Measurements from ENCODE around the gene WBP4.

GRCh38 chr13:41039746-41040145, 21.6 kb upstream of the WBP4 start:
- TF ChIP-seq RAD21 (IDR thresholded peaks at IDR 0.05; ENCODE audit: low read length) (no peak), CTCF (conservative IDR thresholded peaks at IDR 0.05; ENCODE audit: low read depth, low read length) (no peak), POLR2A (IDR thresholded peaks at IDR 0.05; ENCODE audit: low read depth, low read length) (no peak), RFX5 (IDR thresholded peaks at IDR 0.05; ENCODE audit: low read depth, low read length) (no peak), RCOR1 (IDR thresholded peaks at IDR 0.05; ENCODE audit: insufficient replicate concordance, low read length) (no peak), MAZ (IDR thresholded peaks at IDR 0.05; ENCODE audit: borderline replicate concordance, low read depth, low read length) (no peak), CEBPB (IDR thresholded peaks at IDR 0.05; ENCODE audit: low read depth, low read length) (no peak), ELK1 (IDR thresholded peaks at IDR 0.05; ENCODE audit: borderline replicate concordance, low read depth, low read length) (no peak), NFE2L2 (IDR thresholded peaks at IDR 0.05; ENCODE audit: low read depth, low read length) (no peak), FOS (IDR thresholded peaks at IDR 0.05; ENCODE audit: low read depth, low read length) (no peak)

Measured in IMR-90 (cell line).